HCT116 (cell line): ENCODE results near the gene RAB11A. TPM values are rescaled to one million over a fixed set of nuclear protein-coding genes. Genes with fewer than 3 reads are reported as not detected.

Experiments
- ATAC-seq: fragments of 200-7000 bp; cut with Tn5 transposase; 2 replicates; pipeline ENCODE4 v1.9.1; 2020; ENCODE audit warnings: mild to moderate bottlenecking, moderate library complexity
- BruUV-seq: library from RNA; stranded (reverse); fragments of 400-500 nt; replicated peaks from 2 replicates; lab custom pipeline; 2021; lab: Mats Ljungman, UMichigan
- CTCF ChIA-PET: fragments of 300-600 bp; sonication (Branson Sonifier 250); formaldehyde crosslinking; loops from one replicate; lab custom pipeline; 2021; ENCODE audit warnings: antibody characterized with exemption; lab: Charles Lee
- POLR2A ChIA-PET: fragments of 300-600, 350-600 bp; sonication (Branson Sonifier 250); formaldehyde crosslinking; loops from one replicate; lab custom pipeline; 2021; ENCODE audit warnings: antibody characterized with exemption; lab: Charles Lee
- RAD21 ChIA-PET, 2 experiments: fragments of 300-600 bp; sonication (Branson Sonifier 250); formaldehyde crosslinking; loops; one replicate each; lab custom pipeline; 2023; ENCODE audit warnings: low total read pairs in 2 of 2; ENCODE audit not compliant: uncharacterized antibody in 2 of 2, unreplicated experiment in 2 of 2, low non-redundant PET in 1 of 2; lab: Charles Lee
- DNase-seq: peaks from one replicate; pipeline ENCODE4 v3.0.0-alpha.2; 2010; ENCODE audit warnings: low read depth, low spot score
- H2AFZ ChIP-seq: fragments of 200-600 bp; shearing (Covaris generic), sonication (generic); 2 replicates; pipeline ENCODE4 v1.6.1; 2017; ENCODE audit warnings: low read depth, mixed run types, mixed read lengths, antibody characterized with exemption, low read length; ENCODE audit not compliant: poor library complexity, severe bottlenecking
- H3K27ac ChIP-seq: 2 replicates; pipeline ENCODE4 v1.5.1; 2012; ENCODE audit warnings: low read depth, low read length
- H3K27me3 ChIP-seq: fragments of 200-600 bp; sonication (generic); 2 replicates; pipeline ENCODE4 v1.6.1; 2016; ENCODE audit warnings: mixed run types, low read length, mixed read lengths; ENCODE audit not compliant: insufficient read depth
- H3K36me3 ChIP-seq, 2 experiments: fragments of 200-500 bp in 1 of 2; fragments of 200-600 bp in 1 of 2; sonication (Bioruptor generic) in 1 of 2; sonication (generic) in 1 of 2; 2 replicates each; pipeline versions ENCODE4 v1.5.1 to v1.6.1; 2014 to 2016; ENCODE audit warnings: low read length in 2 of 2, inconsistent platforms in 1 of 2, mixed read lengths in 1 of 2, mixed run types in 1 of 2; ENCODE audit not compliant: insufficient read depth in 2 of 2, control insufficient read depth in 1 of 2
- H3K4me1 ChIP-seq, 2 experiments: fragments of 200-600 bp in 1 of 2; sonication (generic) in 1 of 2; 2 replicates each; pipeline versions ENCODE4 v1.5.1 to v1.6.1; 2012 to 2017; ENCODE audit warnings: low read length in 2 of 2, inconsistent platforms in 1 of 2, mild to moderate bottlenecking in 1 of 2, mixed read lengths in 1 of 2, mixed run types in 1 of 2, moderate library complexity in 1 of 2; ENCODE audit not compliant: insufficient read depth in 2 of 2, control insufficient read depth in 1 of 2
- H3K4me2 ChIP-seq: fragments of 200-600 bp; sonication (generic); 2 replicates; pipeline ENCODE4 v1.6.1; 2017; ENCODE audit warnings: mixed run types, low read length, mixed read lengths
- H3K4me3 ChIP-seq, 2 experiments: fragments of 200-600 bp in 1 of 2; sonication (generic) in 1 of 2; replicated peaks in 1 of 2; 2 replicates each; pipeline ENCODE4 v1.5.1; 2011 to 2016; ENCODE audit warnings: low read length in 2 of 2, control low read depth in 1 of 2, low read depth in 1 of 2, mild to moderate bottlenecking in 1 of 2, mixed read lengths in 1 of 2, mixed run types in 1 of 2
- H3K79me2 ChIP-seq: fragments of 200-600 bp; sonication (generic); 2 replicates; pipeline ENCODE4 v1.6.1; 2017; ENCODE audit warnings: mild to moderate bottlenecking, mixed run types, low read length, moderate library complexity, mixed read lengths; ENCODE audit not compliant: insufficient read depth
- H3K9ac ChIP-seq: fragments of 200-600 bp; sonication (generic); 2 replicates; pipeline ENCODE4 v1.6.1; 2016; ENCODE audit warnings: low read length, mixed read lengths
- H3K9me2 ChIP-seq: fragments of 200-600 bp; sonication (generic), shearing (Covaris generic); 2 replicates; pipeline ENCODE4 v1.6.1; 2017; ENCODE audit warnings: mixed run types, mild to moderate bottlenecking, moderate library complexity; ENCODE audit not compliant: insufficient read depth
- H3K9me3 ChIP-seq, 2 experiments: fragments of 200-500 bp in 1 of 2; fragments of 200-600 bp in 1 of 2; sonication (Bioruptor generic) in 1 of 2; sonication (generic) in 1 of 2; 2 replicates each; pipeline ENCODE4 v1.6.1; 2014 to 2017; ENCODE audit warnings: low read length in 2 of 2, mixed read lengths in 2 of 2, inconsistent platforms in 1 of 2, low read depth in 1 of 2, mild to moderate bottlenecking in 1 of 2, mixed run types in 1 of 2, moderate library complexity in 1 of 2; ENCODE audit not compliant: control insufficient read depth in 1 of 2, insufficient read depth in 1 of 2
- H4K20me1 ChIP-seq: fragments of 200-600 bp; sonication (generic), shearing (Covaris generic); 2 replicates; pipeline ENCODE4 v1.6.1; 2017; ENCODE audit warnings: mixed run types, mild to moderate bottlenecking, moderate library complexity; ENCODE audit not compliant: insufficient read depth
- CEBPB ChIP-seq: IDR thresholded peaks from 2 replicates; pipeline ENCODE4 v1.6.1; 2012; ENCODE audit warnings: low read depth
- CTCF ChIP-seq, 3 experiments: fragments of 200-600 bp in 1 of 3; sonication (generic) in 1 of 3; IDR thresholded peaks in 2 of 3; conservative IDR thresholded peaks in 1 of 3; 2 replicates each; pipeline ENCODE4 v1.5.1; 2012 to 2017; ENCODE audit warnings: low read depth in 2 of 3, low read length in 2 of 3, antibody characterized with exemption in 1 of 3, borderline replicate concordance in 1 of 3, control low read depth in 1 of 3, mild to moderate bottlenecking in 1 of 3, mixed read lengths in 1 of 3, mixed run types in 1 of 3, moderate library complexity in 1 of 3; ENCODE audit not compliant: insufficient read depth in 1 of 3
- EGR1 ChIP-seq: IDR thresholded peaks from 2 replicates; pipeline ENCODE4 v1.6.1; 2012; ENCODE audit warnings: low read depth
- ELF1 ChIP-seq: IDR thresholded peaks from 2 replicates; pipeline ENCODE4 v1.6.1; 2012; ENCODE audit warnings: low read depth, borderline replicate concordance
- EZH2 ChIP-seq: fragments of 200-600 bp; sonication (generic); IDR thresholded peaks from 2 replicates; pipeline ENCODE4 v1.6.1; 2017; ENCODE audit warnings: antibody characterized with exemption, mixed run types
- EZH2phosphoT487 ChIP-seq: fragments of 200-600 bp; IDR thresholded peaks from 2 replicates; pipeline ENCODE4 v1.6.1; 2018; ENCODE audit warnings: antibody characterized with exemption, borderline replicate concordance
- FOSL1 ChIP-seq: IDR thresholded peaks from 2 replicates; pipeline ENCODE4 v1.6.1; 2012; ENCODE audit warnings: low read depth
- JUND ChIP-seq: IDR thresholded peaks from 2 replicates; pipeline ENCODE4 v1.6.1; 2012
- POLR2A ChIP-seq: IDR thresholded peaks from 2 replicates; pipeline ENCODE4 v1.7.0; 2011; ENCODE audit warnings: borderline replicate concordance; ENCODE audit not compliant: insufficient read depth, insufficient read length; ENCODE audit errors: extremely low read depth
- POLR2AphosphoS5 ChIP-seq: IDR thresholded peaks from 2 replicates; pipeline ENCODE4 v1.6.1; 2011; ENCODE audit warnings: mild to moderate bottlenecking, low read depth, low read length, moderate library complexity
- RAD21 ChIP-seq: IDR thresholded peaks from 2 replicates; pipeline ENCODE4 v1.6.1; 2012; ENCODE audit warnings: low read depth, mild to moderate bottlenecking
- SIN3A ChIP-seq: IDR thresholded peaks from 2 replicates; pipeline ENCODE4 v1.6.1; 2012; ENCODE audit warnings: low read depth
- SP1 ChIP-seq: IDR thresholded peaks from 2 replicates; pipeline ENCODE4 v1.6.1; 2012; ENCODE audit warnings: low read depth
- SRF ChIP-seq: IDR thresholded peaks from 2 replicates; pipeline ENCODE4 v1.6.1; 2012; ENCODE audit warnings: low read depth
- TCF7L2 ChIP-seq: IDR thresholded peaks from 2 replicates; pipeline ENCODE4 v1.7.0; 2011; ENCODE audit warnings: borderline replicate concordance, inconsistent platforms; ENCODE audit not compliant: insufficient read depth, insufficient read length; ENCODE audit errors: extremely low read depth
- YY1 ChIP-seq: IDR thresholded peaks from 2 replicates; pipeline ENCODE4 v1.6.1; 2011; ENCODE audit warnings: low read length, low read depth, moderate library complexity, mild to moderate bottlenecking; ENCODE audit not compliant: insufficient replicate concordance; ENCODE audit errors: extremely low read depth
- ZFX ChIP-seq: fragments of 450-650 bp; IDR thresholded peaks from 2 replicates; pipeline ENCODE4 v1.6.1; 2017
- intact Hi-C: fragments of 100-400 bp; cut with micrococcal nuclease; formaldehyde crosslinking; loops from 2 replicates; pipeline ENCODE4 v1.10.0; 2022
- total RNA-seq: library from RNA; stranded (reverse); gene quantifications from one replicate; pipeline ENCODE4 v1.2.1, GENCODE V29; 2021; ENCODE audit not compliant: unreplicated experiment
- TF ChIP-seq, protein P1 (sequence below): IDR thresholded peaks from 2 replicates; pipeline ENCODE4 v1.6.1; 2012
- TF ChIP-seq, protein P2 (sequence below): IDR thresholded peaks from 2 replicates; pipeline ENCODE4 v1.6.1; 2011; ENCODE audit warnings: mild to moderate bottlenecking, low read length, moderate library complexity; ENCODE audit not compliant: insufficient replicate concordance; ENCODE audit errors: extremely low read depth

RAB11A gene
- total RNA-seq, 1 experiment from 2014 or later: 234 TPM

GRCh38 chr15:65873256-65873655 is 4.0 kb downstream of the RAB11A start:
- Histone ChIP-seq H3K36me3 (peaks cover 11 to 20% of the 10 kb centered on the region in 2 experiments), H3K9me2 (no peaks in the 10 kb centered on the region), H3K9me3 (no peaks in the 10 kb centered on the region), H3K27me3 (no peaks in the 10 kb centered on the region), H3K4me3 (no peak overlapping the region), H3K27ac (no peak overlapping the region), H3K9ac (no peak overlapping the region), H4K20me1 (no peaks in the 10 kb centered on the region; the same call in 1 of the 2 replicates), H3K4me2 (no peak overlapping the region), H3K4me1 (peaks cover 11 to 26% of the 10 kb centered on the region in 2 experiments), H2AFZ (no peak overlapping the region), H3K79me2 (peaks cover 87% of the 10 kb centered on the region)
- BruUV-seq: no TSS peak
- ChIA-PET POLR2A (no interaction called here), CTCF (interaction anchor here (3.3 kb wide), 1 partner anchor 10 kb away, joined by 9 read pairs; no protein-coding TSS in a partner anchor), RAD21 (no interaction called here)
- intact Hi-C loops: no loop called here
- TF ChIP-seq FOSL1 (no peak), JUND (no peak), RAD21 (no peak), SRF (no peak), TCF7L2 (no peak), POLR2A (no peak), CTCF (IDR thresholded peaks at IDR 0.05 in 2 of 3, conservative IDR thresholded peaks at IDR 0.05 in 1 of 3; ENCODE audit: borderline replicate concordance in 1 of 3, insufficient read depth in 1 of 3, low read depth in 2 of 3, low read length in 2 of 3) (no peak), ELF1 (no peak), EZH2 (no peak), EGR1 (no peak), POLR2AphosphoS5 (no peak), SIN3A (no peak), ZFX (no peak), SP1 (no peak), CEBPB (no peak), EZH2phosphoT487 (no peak), YY1 (no peak)
- TF ChIP-seq, protein P1, sequence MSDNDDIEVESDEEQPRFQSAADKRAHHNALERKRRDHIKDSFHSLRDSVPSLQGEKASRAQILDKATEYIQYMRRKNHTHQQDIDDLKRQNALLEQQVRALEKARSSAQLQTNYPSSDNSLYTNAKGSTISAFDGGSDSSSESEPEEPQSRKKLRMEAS: no peak
- TF ChIP-seq, protein P2, sequence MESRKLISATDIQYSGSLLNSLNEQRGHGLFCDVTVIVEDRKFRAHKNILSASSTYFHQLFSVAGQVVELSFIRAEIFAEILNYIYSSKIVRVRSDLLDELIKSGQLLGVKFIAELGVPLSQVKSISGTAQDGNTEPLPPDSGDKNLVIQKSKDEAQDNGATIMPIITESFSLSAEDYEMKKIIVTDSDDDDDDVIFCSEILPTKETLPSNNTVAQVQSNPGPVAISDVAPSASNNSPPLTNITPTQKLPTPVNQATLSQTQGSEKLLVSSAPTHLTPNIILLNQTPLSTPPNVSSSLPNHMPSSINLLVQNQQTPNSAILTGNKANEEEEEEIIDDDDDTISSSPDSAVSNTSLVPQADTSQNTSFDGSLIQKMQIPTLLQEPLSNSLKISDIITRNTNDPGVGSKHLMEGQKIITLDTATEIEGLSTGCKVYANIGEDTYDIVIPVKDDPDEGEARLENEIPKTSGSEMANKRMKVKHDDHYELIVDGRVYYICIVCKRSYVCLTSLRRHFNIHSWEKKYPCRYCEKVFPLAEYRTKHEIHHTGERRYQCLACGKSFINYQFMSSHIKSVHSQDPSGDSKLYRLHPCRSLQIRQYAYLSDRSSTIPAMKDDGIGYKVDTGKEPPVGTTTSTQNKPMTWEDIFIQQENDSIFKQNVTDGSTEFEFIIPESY: no peak
- DNase-seq: no peak
- no peak for ATAC-seq
